ENCODE measurements around the gene TTLL12. TPM values are rescaled to one million over a fixed set of nuclear protein-coding genes. Genes with fewer than 3 reads are reported as not detected.

TTLL12 gene
- total RNA-seq, 1 donor from 2014 or later: 15.1 TPM

- Mint-ChIP-seq H3K36me3 (ENCODE audit: low read depth, unreplicated experiment) (peaks cover 9% of the 10 kb centered on the region), H3K4me1 (ENCODE audit: unreplicated experiment) (no peaks in the 10 kb centered on the region), H3K9me3 (ENCODE audit: unreplicated experiment) (no peaks in the 10 kb centered on the region), H3K27ac (ENCODE audit: unreplicated experiment) (no peak overlapping the region), H3K4me3 (ENCODE audit: unreplicated experiment) (no peak overlapping the region), H3K27me3 (ENCODE audit: unreplicated experiment) (peaks cover 10% of the 10 kb centered on the region)
- TF ChIP-seq CTCF (IDR thresholded peaks at IDR 0.05; ENCODE audit: unreplicated experiment): no peak
- DNase-seq (ENCODE audit: low spot score): no peak
Measured at GRCh38 chr22:43210631-43211515, 23.9 kb upstream of the TTLL12 start.

- H3K9me3 Mint-ChIP-seq (ENCODE audit: unreplicated experiment): no peaks in the 10 kb centered on the region
- no peak overlapping the region for H3K27ac Mint-ChIP-seq (ENCODE audit: unreplicated experiment)
- H3K4me1 Mint-ChIP-seq (ENCODE audit: unreplicated experiment): no peaks in the 10 kb centered on the region
- peaks cover 9% of the 10 kb centered on the region for H3K36me3 Mint-ChIP-seq (ENCODE audit: low read depth, unreplicated experiment)
- H3K4me3 Mint-ChIP-seq (ENCODE audit: unreplicated experiment): no peak overlapping the region
- no peak for DNase-seq (ENCODE audit: low spot score)
- no peak for TF ChIP-seq CTCF (IDR thresholded peaks at IDR 0.05; ENCODE audit: unreplicated experiment)
- H3K27me3 Mint-ChIP-seq (ENCODE audit: unreplicated experiment): peaks cover 10% of the 10 kb centered on the region
Measured at GRCh38 chr22:43209971-43210370, 23.0 kb upstream of the TTLL12 start.

GRCh38 chr22:43209523-43209890, 22.6 kb upstream of the TTLL12 start:
- Mint-ChIP-seq H3K4me3 (ENCODE audit: unreplicated experiment) (no peak overlapping the region), H3K36me3 (ENCODE audit: low read depth, unreplicated experiment) (peaks cover 9% of the 10 kb centered on the region), H3K27me3 (ENCODE audit: unreplicated experiment) (peaks cover 9% of the 10 kb centered on the region), H3K27ac (ENCODE audit: unreplicated experiment) (no peak overlapping the region), H3K9me3 (ENCODE audit: unreplicated experiment) (no peaks in the 10 kb centered on the region), H3K4me1 (ENCODE audit: unreplicated experiment) (no peaks in the 10 kb centered on the region)
- no peak for DNase-seq (ENCODE audit: low spot score)
- no peak for TF ChIP-seq CTCF (IDR thresholded peaks at IDR 0.05; ENCODE audit: unreplicated experiment)

GRCh38 chr22:43208703-43209522, 22.0 kb upstream of the TTLL12 start:
- Mint-ChIP-seq H3K27ac (ENCODE audit: unreplicated experiment) (no peak overlapping the region), H3K9me3 (ENCODE audit: unreplicated experiment) (no peaks in the 10 kb centered on the region), H3K4me3 (ENCODE audit: unreplicated experiment) (no peak overlapping the region), H3K27me3 (ENCODE audit: unreplicated experiment) (peaks cover 9% of the 10 kb centered on the region), H3K36me3 (ENCODE audit: low read depth, unreplicated experiment) (peaks cover 9% of the 10 kb centered on the region), H3K4me1 (ENCODE audit: unreplicated experiment) (no peaks in the 10 kb centered on the region)
- DNase-seq (ENCODE audit: low spot score): no peak
- no peak for TF ChIP-seq CTCF (IDR thresholded peaks at IDR 0.05; ENCODE audit: unreplicated experiment)

All from endothelial cell (in vitro differentiated cells).